ENCODE data around the gene GTF3C5. TPM values are rescaled to one million over a fixed set of nuclear protein-coding genes. Genes with fewer than 3 reads are reported as not detected.
"Not testable (repeated sequence)": the region's sequence is repeated elsewhere in the genome, so short reads cannot be mapped to it uniquely, and the experiment has no call there.

The GTF3C5 gene
- polyA plus RNA-seq, 1 experiment: 47.7 TPM

GRCh38 chr9:132997591-132997990, 33.2 kb upstream of the GTF3C5 start:
- Histone ChIP-seq H3K4me3 (ENCODE audit: low read depth, low read length) (no peak overlapping the region), H3K27me3 (ENCODE audit: control insufficient read depth, insufficient read depth, low read length) (peaks cover 14% of the 10 kb centered on the region), H3K36me3 (ENCODE audit: control insufficient read depth, insufficient read depth, low read length) (no peaks in the 10 kb centered on the region)
- CTCF ChIA-PET: interaction anchor here (0.6 to 1.1 kb wide), 2 partner anchors 122 to 738 kb away, joined by 3 to 4 read pairs; no protein-coding TSS in a partner anchor
- no peak for TF ChIP-seq CTCF (IDR thresholded peaks at IDR 0.05; ENCODE audit: insufficient read depth, low read depth, low read length)
- POLR2A ChIA-PET: no interaction called here
- no peak for DNase-seq (ENCODE audit: low read depth)

GRCh38 chr9:132998221-132998620, 32.6 kb upstream of the GTF3C5 start:
- peaks cover 12% of the 10 kb centered on the region for H3K27me3 ChIP-seq (ENCODE audit: control insufficient read depth, insufficient read depth, low read length)
- POLR2A ChIA-PET; H3K4me3 ChIP-seq (ENCODE audit: low read depth, low read length); H3K36me3 ChIP-seq (ENCODE audit: control insufficient read depth, insufficient read depth, low read length); DNase-seq (ENCODE audit: low read depth): not testable (repeated sequence)
- CTCF ChIA-PET: interaction anchor here (1.1 kb wide), 1 partner anchor 121 kb away, joined by 3 read pairs; no protein-coding TSS in a partner anchor

- peaks cover 14% of the 10 kb centered on the region for H3K27me3 ChIP-seq (ENCODE audit: control insufficient read depth, insufficient read depth, low read length)
- no peaks in the 10 kb centered on the region for H3K36me3 ChIP-seq (ENCODE audit: control insufficient read depth, insufficient read depth, low read length)
- DNase-seq (ENCODE audit: low read depth): no peak
- POLR2A ChIA-PET: no interaction called here
- TF ChIP-seq CTCF (IDR thresholded peaks at IDR 0.05; ENCODE audit: insufficient read depth, low read depth, low read length): no peak
- CTCF ChIA-PET: interaction anchor here (1.1 kb wide), 1 partner anchor 121 kb away, joined by 3 read pairs; no protein-coding TSS in a partner anchor
- no peak overlapping the region for H3K4me3 ChIP-seq (ENCODE audit: low read depth, low read length)
These were observed 31.8 kb upstream of the GTF3C5 start for GRCh38 chr9:132998831-132999635.

GRCh38 chr9:133002147-133003070, 28.4 kb upstream of the GTF3C5 start:
- ChIA-PET POLR2A (no interaction called here), CTCF (interaction anchor here (0.6 to 6.3 kb wide), 3 partner anchors 20 to 177 kb away, joined by 3 to 46 read pairs (median 4); no protein-coding TSS in a partner anchor)
- DNase-seq (ENCODE audit: low read depth): no peak

GRCh38 chr9:133003071-133003461, 27.7 kb upstream of the GTF3C5 start:
- CTCF ChIA-PET: interaction anchor here (0.6 to 6.3 kb wide), 3 partner anchors 19 to 177 kb away, joined by 3 to 46 read pairs (median 4); no protein-coding TSS in a partner anchor
- H3K4me3 ChIP-seq (ENCODE audit: low read depth, low read length): no peak overlapping the region
- no peaks in the 10 kb centered on the region for H3K36me3 ChIP-seq (ENCODE audit: control insufficient read depth, insufficient read depth, low read length)
- peaks cover 15% of the 10 kb centered on the region for H3K27me3 ChIP-seq (ENCODE audit: control insufficient read depth, insufficient read depth, low read length)
- no peak for TF ChIP-seq CTCF (IDR thresholded peaks at IDR 0.05; ENCODE audit: insufficient read depth, low read depth, low read length)
- POLR2A ChIA-PET: no interaction called here
- no peak for DNase-seq (ENCODE audit: low read depth)

More at GRCh38 chr9:133002147-133003070, 28.4 kb upstream of the GTF3C5 start:
- Histone ChIP-seq H3K4me3 (ENCODE audit: low read depth, low read length) (no peak overlapping the region), H3K36me3 (ENCODE audit: control insufficient read depth, insufficient read depth, low read length) (no peaks in the 10 kb centered on the region), H3K27me3 (ENCODE audit: control insufficient read depth, insufficient read depth, low read length) (peaks cover 15% of the 10 kb centered on the region)
- no peak for TF ChIP-seq CTCF (IDR thresholded peaks at IDR 0.05; ENCODE audit: insufficient read depth, low read depth, low read length)

Data from BJ (cell line).